ENCODE measurements around the gene CYP4F8.
"Not testable (repeated sequence)": the region's sequence is repeated elsewhere in the genome, so short reads cannot be mapped to it uniquely, and the experiment has no call there.

Gene CYP4F8

GRCh38 chr19:15679865-15680264 lies 64.8 kb downstream of the CYP4F8 start:
- in situ Hi-C loops (cut with MboI; ENCODE audit: low sequenced_read_pairs), result not testable (repeated sequence)
